Astrocyte (in vitro differentiated cells and primary cell): Measurements from ENCODE around the gene KLK1.

Experiments used
- EZH2 ChIP-seq: IDR thresholded peaks from 2 replicates; pipeline ENCODE4 v1.6.1; 2012; ENCODE audit warnings: mild to moderate bottlenecking, low read length, inconsistent platforms; ENCODE audit not compliant: insufficient read depth
- TF ChIP-seq, protein P1 (sequence below): IDR thresholded peaks from 2 replicates; pipeline ENCODE4 v1.5.1; 2011; ENCODE audit warnings: low read depth, mild to moderate bottlenecking, inconsistent platforms, low read length, moderate library complexity; ENCODE audit not compliant: insufficient read depth

DNA sequence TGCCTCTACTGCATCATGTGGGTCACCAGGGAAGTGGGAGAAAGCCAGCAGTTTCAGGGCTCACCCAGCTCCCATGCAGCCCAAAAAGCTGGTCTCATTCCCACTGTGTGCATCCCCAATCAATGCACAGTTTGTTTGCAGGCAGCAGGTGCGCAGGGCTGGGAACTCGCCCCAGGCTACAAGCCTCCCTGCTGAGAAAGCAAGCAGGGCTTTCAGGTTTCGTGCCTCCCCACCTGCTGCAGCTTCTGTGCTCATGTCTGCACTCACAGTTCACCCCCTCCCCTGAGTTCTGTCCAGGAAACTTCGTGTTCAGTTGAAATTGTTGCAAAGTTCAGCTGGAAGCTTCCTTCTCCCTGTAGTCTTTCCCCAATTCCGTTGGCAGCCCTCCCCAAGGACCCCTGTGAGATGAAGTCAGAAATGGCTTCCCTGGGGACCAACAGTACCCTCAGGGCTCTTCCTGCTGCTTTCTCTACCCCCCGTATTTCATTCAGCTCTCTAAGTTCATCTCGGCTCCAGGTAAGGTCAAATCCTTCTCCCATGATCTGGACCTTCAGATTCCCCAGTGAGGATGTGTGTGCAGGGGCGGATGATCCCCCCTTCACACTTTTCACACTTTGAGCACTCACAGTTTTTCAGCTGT is 20.8 kb upstream of the KLK1 start:
- TF ChIP-seq, protein P1, sequence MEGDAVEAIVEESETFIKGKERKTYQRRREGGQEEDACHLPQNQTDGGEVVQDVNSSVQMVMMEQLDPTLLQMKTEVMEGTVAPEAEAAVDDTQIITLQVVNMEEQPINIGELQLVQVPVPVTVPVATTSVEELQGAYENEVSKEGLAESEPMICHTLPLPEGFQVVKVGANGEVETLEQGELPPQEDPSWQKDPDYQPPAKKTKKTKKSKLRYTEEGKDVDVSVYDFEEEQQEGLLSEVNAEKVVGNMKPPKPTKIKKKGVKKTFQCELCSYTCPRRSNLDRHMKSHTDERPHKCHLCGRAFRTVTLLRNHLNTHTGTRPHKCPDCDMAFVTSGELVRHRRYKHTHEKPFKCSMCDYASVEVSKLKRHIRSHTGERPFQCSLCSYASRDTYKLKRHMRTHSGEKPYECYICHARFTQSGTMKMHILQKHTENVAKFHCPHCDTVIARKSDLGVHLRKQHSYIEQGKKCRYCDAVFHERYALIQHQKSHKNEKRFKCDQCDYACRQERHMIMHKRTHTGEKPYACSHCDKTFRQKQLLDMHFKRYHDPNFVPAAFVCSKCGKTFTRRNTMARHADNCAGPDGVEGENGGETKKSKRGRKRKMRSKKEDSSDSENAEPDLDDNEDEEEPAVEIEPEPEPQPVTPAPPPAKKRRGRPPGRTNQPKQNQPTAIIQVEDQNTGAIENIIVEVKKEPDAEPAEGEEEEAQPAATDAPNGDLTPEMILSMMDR: no peak
- TF ChIP-seq EZH2: no peak
